NOMO-1 treated with dmso at 0.1 percent for 144 hours (cell line): ENCODE results near the gene COL5A1.
"Not testable (repeated sequence)": the region's sequence is repeated elsewhere in the genome, so short reads cannot be mapped to it uniquely, and the experiment has no call there.

Experiments used
- DNase-seq: peaks from one replicate; lab custom pipeline; 2025; ENCODE audit not compliant: unreplicated experiment; lab: John Stamatoyannopoulos, UW

Gene COL5A1

GRCh38 chr9:134846187-134846586 is 204.6 kb downstream of the COL5A1 start:
- DNase-seq = no peak

GRCh38 chr9:134846699-134847098 is 205.1 kb downstream of the COL5A1 start:
- no peak for DNase-seq

GRCh38 chr9:134847138-134847537 is 205.5 kb downstream of the COL5A1 start:
- DNase-seq = no peak

- no peak for DNase-seq
These were observed 206.3 kb downstream of the COL5A1 start for GRCh38 chr9:134847752-134848432.

GRCh38 chr9:134848504-134848903 is 206.9 kb downstream of the COL5A1 start:
- DNase-seq = no peak

GRCh38 chr9:134850611-134851010 is 209.0 kb downstream of the COL5A1 start:
- no peak for DNase-seq

GRCh38 chr9:134851020-134851419 is 209.4 kb downstream of the COL5A1 start:
- DNase-seq = no peak

GRCh38 chr9:134852906-134853654 is 211.5 kb downstream of the COL5A1 start:
- DNase-seq = no peak

- no peak for DNase-seq
These were observed 212.3 kb downstream of the COL5A1 start for GRCh38 chr9:134853893-134854292.

GRCh38 chr9:134854541-134854981 is 213.0 kb downstream of the COL5A1 start:
- DNase-seq = no peak

- no peak for DNase-seq
These were observed 213.8 kb downstream of the COL5A1 start for GRCh38 chr9:134855231-134855899.

- DNase-seq = no peak
These were observed 214.3 kb downstream of the COL5A1 start for GRCh38 chr9:134855900-134856377.

GRCh38 chr9:134857451-134857850 is 215.8 kb downstream of the COL5A1 start:
- not testable (repeated sequence) for DNase-seq

- no peak for DNase-seq
These were observed 216.6 kb downstream of the COL5A1 start for GRCh38 chr9:134858051-134858841.

- no peak for DNase-seq
These were observed 218.9 kb downstream of the COL5A1 start for GRCh38 chr9:134860510-134860909.

GRCh38 chr9:134861595-134862334 is 220.2 kb downstream of the COL5A1 start:
- no peak for DNase-seq

- no peak for DNase-seq
These were observed 221.8 kb downstream of the COL5A1 start for GRCh38 chr9:134863306-134863902.

GRCh38 chr9:134863941-134864820 is 222.6 kb downstream of the COL5A1 start:
- DNase-seq = no peak

- DNase-seq = no peak
These were observed 223.2 kb downstream of the COL5A1 start for GRCh38 chr9:134864821-134865190.
